Epithelial cell of esophagus (primary cell): ENCODE data around the gene SLC6A15.

ENCODE experiments used
- DNase-seq: peaks from one replicate; pipeline ENCODE4 v3.0.0; 2010; ENCODE audit warnings: low read depth
- H3K4me3 ChIP-seq: 2 replicates; pipeline ENCODE4 v1.5.1; 2011; ENCODE audit warnings: mild to moderate bottlenecking, low read length, control low read depth
- TF ChIP-seq, protein P1 (sequence below): IDR thresholded peaks from 2 replicates; pipeline ENCODE4 v1.5.1; 2011; ENCODE audit warnings: low read depth, mild to moderate bottlenecking, low read length, control low read depth, inconsistent platforms; ENCODE audit not compliant: insufficient read depth; ENCODE audit errors: missing control alignments

SLC6A15 gene

DNA sequence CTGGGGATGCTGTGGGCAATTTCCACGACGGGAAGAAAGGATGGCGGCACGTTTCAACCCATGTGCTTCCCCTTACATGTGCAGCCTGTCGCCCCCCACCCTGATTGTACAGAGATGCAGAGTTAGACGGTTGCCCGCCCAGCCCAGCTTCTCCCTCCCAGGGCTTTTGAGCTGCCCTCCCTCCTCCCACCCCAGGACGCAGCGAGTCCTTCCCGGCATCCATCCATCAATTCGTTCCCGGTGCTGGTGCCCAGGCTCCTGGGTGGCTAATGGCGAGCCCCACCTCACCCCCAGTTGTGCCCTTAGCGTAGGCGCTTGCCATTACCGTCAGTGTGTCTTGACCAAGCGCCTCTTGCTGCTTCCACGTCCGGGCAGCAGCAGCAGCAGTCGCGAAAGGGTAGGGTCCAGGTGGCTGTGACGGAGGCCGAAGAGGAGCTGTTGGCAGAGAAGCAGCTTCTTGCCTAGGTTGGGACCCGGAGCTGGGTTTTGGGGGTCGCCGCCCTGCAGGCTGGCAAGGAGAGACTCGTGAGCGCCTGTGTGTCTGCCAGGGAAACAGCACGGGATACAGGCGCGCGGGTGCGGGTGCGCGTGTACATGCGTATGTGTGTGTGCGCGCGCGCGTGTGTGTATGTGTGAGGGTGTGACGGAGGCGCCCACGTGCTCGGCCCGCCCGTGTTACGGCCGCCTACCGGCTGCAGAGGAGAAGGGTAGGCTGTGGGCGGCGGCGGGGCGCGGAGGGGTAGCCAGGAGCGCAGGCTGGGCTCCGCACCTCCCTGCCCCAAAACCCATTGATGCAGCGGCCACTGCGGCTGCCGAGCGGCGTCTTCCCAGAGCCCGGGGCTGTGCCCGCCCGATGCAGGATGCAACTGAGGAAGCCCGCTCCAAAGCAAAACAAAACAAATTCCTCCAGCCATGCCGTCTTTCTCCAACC lies at the start of gene SLC6A15:
TSS of gene SLC6A15 (minus strand) at position 602 of the 931 bp plus-strand sequence. CDS start 20,679 bp downstream, outside the sequence.
- TF ChIP-seq, protein P1, sequence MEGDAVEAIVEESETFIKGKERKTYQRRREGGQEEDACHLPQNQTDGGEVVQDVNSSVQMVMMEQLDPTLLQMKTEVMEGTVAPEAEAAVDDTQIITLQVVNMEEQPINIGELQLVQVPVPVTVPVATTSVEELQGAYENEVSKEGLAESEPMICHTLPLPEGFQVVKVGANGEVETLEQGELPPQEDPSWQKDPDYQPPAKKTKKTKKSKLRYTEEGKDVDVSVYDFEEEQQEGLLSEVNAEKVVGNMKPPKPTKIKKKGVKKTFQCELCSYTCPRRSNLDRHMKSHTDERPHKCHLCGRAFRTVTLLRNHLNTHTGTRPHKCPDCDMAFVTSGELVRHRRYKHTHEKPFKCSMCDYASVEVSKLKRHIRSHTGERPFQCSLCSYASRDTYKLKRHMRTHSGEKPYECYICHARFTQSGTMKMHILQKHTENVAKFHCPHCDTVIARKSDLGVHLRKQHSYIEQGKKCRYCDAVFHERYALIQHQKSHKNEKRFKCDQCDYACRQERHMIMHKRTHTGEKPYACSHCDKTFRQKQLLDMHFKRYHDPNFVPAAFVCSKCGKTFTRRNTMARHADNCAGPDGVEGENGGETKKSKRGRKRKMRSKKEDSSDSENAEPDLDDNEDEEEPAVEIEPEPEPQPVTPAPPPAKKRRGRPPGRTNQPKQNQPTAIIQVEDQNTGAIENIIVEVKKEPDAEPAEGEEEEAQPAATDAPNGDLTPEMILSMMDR = peak; percentile 57
- DNase-seq = peak; percentile 94
- peak within 1 kb of the TSS; percentile 87 for H3K4me3 ChIP-seq

DNA sequence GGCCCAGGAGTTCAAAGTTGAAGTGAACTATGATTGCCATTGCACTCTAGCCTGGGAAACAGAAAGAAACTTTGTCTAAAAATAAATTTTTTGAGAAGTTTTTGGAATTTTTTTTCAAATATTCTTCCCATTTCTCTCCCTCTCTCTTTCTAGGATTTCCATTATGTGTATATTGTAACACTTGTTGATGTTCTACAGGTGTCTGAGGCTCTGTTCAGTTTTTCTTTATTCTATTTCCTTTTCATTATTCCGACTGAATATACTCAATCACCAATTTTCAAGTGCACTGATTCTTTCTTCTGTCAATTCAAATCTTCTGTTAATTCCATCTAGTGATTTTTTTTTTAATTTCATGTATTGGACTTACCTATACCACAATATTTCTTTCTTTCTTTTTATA lies 48.3 kb upstream of the SLC6A15 start:
- DNase-seq = no peak
- TF ChIP-seq, protein P1 = no peak
- H3K4me3 ChIP-seq = no peak overlapping the region

DNA sequence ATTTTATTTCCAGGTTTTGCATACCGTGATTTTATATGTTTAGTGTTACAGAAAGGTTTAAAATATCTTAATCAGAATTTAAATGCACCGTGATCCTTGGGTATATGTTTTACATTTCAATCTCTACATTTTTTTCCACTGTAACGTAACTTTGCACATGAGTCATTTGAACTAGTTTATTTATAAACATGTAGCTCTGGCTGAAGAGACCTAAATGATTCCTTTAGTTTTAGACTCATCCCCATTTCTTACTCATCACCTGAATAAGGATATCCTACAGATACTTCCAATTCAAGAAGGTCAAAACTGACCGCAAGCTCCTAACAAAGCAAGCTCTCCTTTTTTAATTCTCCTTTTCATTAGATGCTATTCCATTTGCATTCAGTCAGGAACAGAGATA lies 42.7 kb upstream of the SLC6A15 start:
- DNase-seq = peak; percentile 30
- no peak overlapping the region for H3K4me3 ChIP-seq
- TF ChIP-seq, protein P1 = no peak

DNA sequence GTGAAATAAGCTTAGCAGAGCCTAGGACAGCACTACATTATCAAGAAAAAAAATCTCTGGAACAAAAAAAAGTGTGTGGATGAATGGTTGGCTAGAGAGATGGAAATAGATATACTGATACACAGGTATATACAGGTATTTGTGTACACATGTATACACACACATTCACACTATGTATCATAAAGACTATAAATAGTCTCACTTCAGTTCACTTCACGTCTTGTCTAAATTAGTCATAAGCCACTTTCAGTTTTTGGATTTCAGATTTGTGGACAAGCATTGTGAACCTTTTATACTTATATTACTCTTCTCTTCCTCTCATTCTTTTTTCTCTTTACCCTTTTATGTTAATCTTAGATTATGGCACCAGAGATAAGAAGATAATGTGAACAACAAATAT lies 41.8 kb upstream of the SLC6A15 start:
- DNase-seq = peak; percentile 13
- no peak overlapping the region for H3K4me3 ChIP-seq
- TF ChIP-seq, protein P1 = no peak

DNA sequence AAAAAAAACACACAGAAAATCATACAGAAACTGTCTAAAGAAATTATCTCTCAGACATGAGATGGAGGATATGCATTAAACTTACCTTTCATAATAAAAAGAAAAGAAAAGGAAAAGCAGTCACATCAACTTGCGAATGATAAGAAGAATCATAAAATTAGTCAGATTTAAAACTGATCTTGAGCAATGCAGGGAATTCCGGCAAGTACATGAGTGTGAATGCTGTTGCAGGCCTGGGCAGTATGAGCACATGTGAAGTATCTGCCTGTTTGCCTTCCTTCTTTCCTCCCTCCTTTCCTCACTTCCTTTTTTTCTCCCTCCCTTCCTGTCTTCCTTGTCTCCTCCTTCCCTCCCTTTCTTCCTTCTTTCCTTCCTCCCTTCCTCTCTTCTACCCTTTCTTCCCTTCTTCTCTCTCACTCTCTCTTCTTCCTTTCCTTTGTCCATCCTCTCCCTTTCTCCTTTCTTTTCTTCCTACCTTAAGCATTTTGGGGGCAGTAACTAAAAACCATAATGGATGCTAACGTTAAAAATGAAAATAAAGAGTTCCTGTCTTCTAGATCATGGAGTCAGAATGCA lies 38.5 kb upstream of the SLC6A15 start:
- no peak overlapping the region for H3K4me3 ChIP-seq
- peak; percentile 70 for DNase-seq
- TF ChIP-seq, protein P1 = no peak

DNA sequence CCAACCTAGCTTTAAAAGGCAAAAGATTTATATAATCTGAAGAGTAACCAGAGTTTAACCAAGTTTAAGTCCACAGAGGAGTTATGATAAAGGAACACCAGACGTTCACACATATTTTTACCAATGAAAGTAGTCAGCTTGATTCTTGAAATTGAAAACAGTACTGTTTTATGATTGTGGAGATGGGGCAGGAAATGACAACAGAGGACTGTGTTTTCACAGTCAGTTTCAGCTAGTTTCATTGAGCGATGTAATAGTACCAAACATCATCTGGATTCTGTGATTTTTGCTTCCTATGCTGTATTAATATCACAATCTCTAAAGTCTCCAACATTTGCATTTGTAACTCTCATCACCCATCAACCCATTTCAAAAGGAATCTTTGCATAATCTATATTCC lies 34.2 kb upstream of the SLC6A15 start:
- DNase-seq = no peak
- TF ChIP-seq, protein P1 = no peak
- H3K4me3 ChIP-seq = no peak overlapping the region
